SK-N-SH treated with all-trans-retinoic acid at 6 μM for 48 hours (cell line): ENCODE data around the gene RERE.

ENCODE experiments used
- ATAC-seq: fragments of 200-7000 bp; cut with Tn5 transposase; 3 replicates; pipeline ENCODE4 v1.9.1; 2020; ENCODE audit warnings: mild to moderate bottlenecking, moderate library complexity
- ARNTL ChIP-seq: fragments of 450-650 bp; formaldehyde crosslinking; IDR thresholded peaks from 2 replicates; pipeline ENCODE4 v1.5.0; 2020; ENCODE audit warnings: low read depth, mild to moderate bottlenecking, moderate library complexity, borderline replicate concordance
- BACH2 ChIP-seq: fragments of 250-450 bp; sonication (Bioruptor Pico); IDR thresholded peaks from 2 replicates; pipeline ENCODE4 v1.9.0; 2021; ENCODE audit warnings: mild to moderate bottlenecking, borderline replicate concordance
- CREB5 ChIP-seq: fragments of 250-450 bp; sonication (Bioruptor Pico); IDR thresholded peaks from 2 replicates; pipeline ENCODE4 v1.5.1; 2020; ENCODE audit warnings: low read depth, mild to moderate bottlenecking, moderate library complexity
- ESRRG ChIP-seq: fragments of 250-450 bp; sonication (Bioruptor Pico); IDR thresholded peaks from 2 replicates; pipeline ENCODE4 v1.6.1; 2021; ENCODE audit warnings: mild to moderate bottlenecking
- GLIS3 ChIP-seq: fragments of 250-450 bp; sonication (Bioruptor Pico); IDR thresholded peaks from 2 replicates; pipeline ENCODE4 v1.5.0; 2020; ENCODE audit warnings: mild to moderate bottlenecking, moderate library complexity
- ISL1 ChIP-seq: fragments of 250-450 bp; sonication (Bioruptor Pico); IDR thresholded peaks from 2 replicates; pipeline ENCODE4 v2.1.2; 2022; ENCODE audit warnings: mild to moderate bottlenecking, moderate library complexity
- OSR1 ChIP-seq: fragments of 250-450 bp; sonication (Bioruptor Pico); IDR thresholded peaks from 2 replicates; pipeline ENCODE4 v1.8.0; 2022; ENCODE audit warnings: moderate library complexity, mild to moderate bottlenecking, inconsistent platforms
- PATZ1 ChIP-seq: fragments of 250-450 bp; sonication (Bioruptor Pico); IDR thresholded peaks from 2 replicates; pipeline ENCODE4 v1.8.0; 2020; ENCODE audit warnings: mild to moderate bottlenecking, moderate library complexity, borderline replicate concordance
- POU6F1 ChIP-seq: fragments of 250-450 bp; sonication (Bioruptor Pico); IDR thresholded peaks from 2 replicates; pipeline ENCODE4 v1.8.0; 2021; ENCODE audit warnings: low read depth, mild to moderate bottlenecking, moderate library complexity, borderline replicate concordance
- PPARA ChIP-seq: fragments of 250-450 bp; sonication (Bioruptor Pico); IDR thresholded peaks from 2 replicates; pipeline ENCODE4 v1.5.0; 2020; ENCODE audit warnings: mild to moderate bottlenecking, borderline replicate concordance
- RARB ChIP-seq: fragments of 250-450 bp; sonication (Bioruptor Pico); IDR thresholded peaks from 2 replicates; pipeline ENCODE4 v1.8.0; 2021; ENCODE audit warnings: mild to moderate bottlenecking, moderate library complexity
- SNAI2 ChIP-seq: fragments of 250-450 bp; sonication (Bioruptor Pico); IDR thresholded peaks from 2 replicates; pipeline ENCODE4 v1.5.0; 2020; ENCODE audit warnings: mild to moderate bottlenecking, moderate library complexity
- TCF4 ChIP-seq: fragments of 250-450 bp; sonication (Bioruptor Pico); IDR thresholded peaks from 2 replicates; pipeline ENCODE4 v1.8.0; 2021; ENCODE audit warnings: mild to moderate bottlenecking, moderate library complexity, borderline replicate concordance
- TOX ChIP-seq: fragments of 250-450 bp; sonication (Bioruptor Pico); IDR thresholded peaks from 2 replicates; pipeline ENCODE4 v1.8.0; 2021; ENCODE audit warnings: mild to moderate bottlenecking, moderate library complexity, borderline replicate concordance
- TSHZ2 ChIP-seq: fragments of 250-450 bp; sonication (Bioruptor Pico); IDR thresholded peaks from 2 replicates; pipeline ENCODE4 v1.5.0; 2020; ENCODE audit warnings: mild to moderate bottlenecking, moderate library complexity
- ZC3H10 ChIP-seq: fragments of 250-450 bp; sonication (Bioruptor Pico); IDR thresholded peaks from 2 replicates; pipeline ENCODE4 v1.5.1; 2021; ENCODE audit warnings: mild to moderate bottlenecking, moderate library complexity
- ZFP3 ChIP-seq: fragments of 250-450 bp; sonication (Bioruptor Pico); IDR thresholded peaks from 2 replicates; pipeline ENCODE4 v1.5.0; 2020; ENCODE audit warnings: mild to moderate bottlenecking, moderate library complexity
- ZFP30 ChIP-seq: fragments of 450-650 bp; formaldehyde crosslinking; IDR thresholded peaks from 2 replicates; pipeline ENCODE4 v1.5.0; 2022; ENCODE audit warnings: mild to moderate bottlenecking, moderate library complexity
- ZNF565 ChIP-seq: fragments of 450-650 bp; formaldehyde crosslinking; conservative IDR thresholded peaks from 2 replicates; pipeline ENCODE4 v1.5.0; 2020; ENCODE audit warnings: low read depth, mild to moderate bottlenecking, moderate library complexity
- ZNF70 ChIP-seq: fragments of 450-650 bp; formaldehyde crosslinking; IDR thresholded peaks from 2 replicates; pipeline ENCODE4 v1.5.0; 2020; ENCODE audit warnings: mild to moderate bottlenecking, moderate library complexity
- ZNF8 ChIP-seq: fragments of 450-650 bp; formaldehyde crosslinking; IDR thresholded peaks from 2 replicates; pipeline ENCODE4 v1.5.0; 2020; ENCODE audit warnings: mild to moderate bottlenecking, moderate library complexity

RERE gene

GRCh38 chr1:8348047-8348776 is 469.2 kb downstream of the RERE start:
- no peak for ATAC-seq
- TF ChIP-seq GLIS3 (CRISPR knock-in tag): no peak
- no peak for TF ChIP-seq POU6F1
- no peak for TF ChIP-seq PPARA
- no peak for TF ChIP-seq ZNF70
- TF ChIP-seq TSHZ2 (CRISPR knock-in tag): no peak
- no peak for TF ChIP-seq TCF4 (CRISPR knock-in tag)

GRCh38 chr1:8347635-8348034 is 469.8 kb downstream of the RERE start:
- ATAC-seq: no peak
- TF ChIP-seq GLIS3 (CRISPR knock-in tag): no peak
- no peak for TF ChIP-seq ISL1
- TF ChIP-seq ARNTL (CRISPR knock-in tag): no peak
- no peak for TF ChIP-seq OSR1 (CRISPR knock-in tag)
- TF ChIP-seq ZC3H10: no peak
- TF ChIP-seq TSHZ2 (CRISPR knock-in tag): no peak
- no peak for TF ChIP-seq RARB (CRISPR knock-in tag)
- TF ChIP-seq SNAI2 (CRISPR knock-in tag): no peak
- no peak for TF ChIP-seq BACH2 (CRISPR knock-in tag)
- no peak for TF ChIP-seq TCF4 (CRISPR knock-in tag)
- no peak for TF ChIP-seq PPARA
- no peak for TF ChIP-seq ESRRG (CRISPR knock-in tag)
- TF ChIP-seq TOX: no peak
- no peak for TF ChIP-seq ZFP30
- no peak for TF ChIP-seq ZNF8
- TF ChIP-seq ZFP3 (CRISPR knock-in tag): no peak
- no peak for TF ChIP-seq ZNF70
- no peak for TF ChIP-seq ZNF565 (CRISPR knock-in tag)
- TF ChIP-seq CREB5 (CRISPR knock-in tag): no peak
- TF ChIP-seq PATZ1 (CRISPR knock-in tag): no peak
- TF ChIP-seq, all 23 proteins: peak for 0
